Measurements from ENCODE around the gene ASPHD2. TPM values are rescaled to one million over a fixed set of nuclear protein-coding genes. Genes with fewer than 3 reads are reported as not detected.

ASPHD2 gene
- total and polyA plus RNA-seq, 8 donors, result 0.45 to 48.4 (median 3.9) TPM

DNA sequence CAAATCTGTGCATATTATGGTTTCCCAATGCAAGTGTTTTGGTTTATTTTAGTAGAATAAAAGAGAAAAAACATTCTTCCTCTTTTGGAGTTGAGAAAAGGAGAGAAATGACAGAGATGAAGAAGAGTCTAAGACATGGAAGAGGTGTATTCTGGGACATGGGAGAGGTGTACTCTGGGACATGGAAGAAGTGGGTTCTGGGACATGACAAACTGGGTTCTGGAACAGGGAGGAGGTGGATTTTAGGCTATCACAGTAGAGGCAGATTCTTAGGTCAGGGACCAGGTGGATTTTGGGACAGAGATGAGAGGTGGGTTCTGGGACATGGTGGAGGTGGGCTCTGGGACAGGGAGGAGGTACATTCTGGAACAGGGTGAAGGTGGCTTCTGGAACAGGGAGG lies 2.1 kb upstream of the ASPHD2 start:
- H3K4me3 ChIP-seq, result no peak overlapping the region
- no peaks in the 10 kb centered on the region for H3K36me3 ChIP-seq
- TF ChIP-seq EP300 (IDR thresholded peaks at IDR 0.05) (no peak), POLR2AphosphoS5 (IDR thresholded peaks at IDR 0.05) (no peak), POLR2A (IDR thresholded peaks at IDR 0.05) (no peak)
- TF ChIP-seq, protein P1, sequence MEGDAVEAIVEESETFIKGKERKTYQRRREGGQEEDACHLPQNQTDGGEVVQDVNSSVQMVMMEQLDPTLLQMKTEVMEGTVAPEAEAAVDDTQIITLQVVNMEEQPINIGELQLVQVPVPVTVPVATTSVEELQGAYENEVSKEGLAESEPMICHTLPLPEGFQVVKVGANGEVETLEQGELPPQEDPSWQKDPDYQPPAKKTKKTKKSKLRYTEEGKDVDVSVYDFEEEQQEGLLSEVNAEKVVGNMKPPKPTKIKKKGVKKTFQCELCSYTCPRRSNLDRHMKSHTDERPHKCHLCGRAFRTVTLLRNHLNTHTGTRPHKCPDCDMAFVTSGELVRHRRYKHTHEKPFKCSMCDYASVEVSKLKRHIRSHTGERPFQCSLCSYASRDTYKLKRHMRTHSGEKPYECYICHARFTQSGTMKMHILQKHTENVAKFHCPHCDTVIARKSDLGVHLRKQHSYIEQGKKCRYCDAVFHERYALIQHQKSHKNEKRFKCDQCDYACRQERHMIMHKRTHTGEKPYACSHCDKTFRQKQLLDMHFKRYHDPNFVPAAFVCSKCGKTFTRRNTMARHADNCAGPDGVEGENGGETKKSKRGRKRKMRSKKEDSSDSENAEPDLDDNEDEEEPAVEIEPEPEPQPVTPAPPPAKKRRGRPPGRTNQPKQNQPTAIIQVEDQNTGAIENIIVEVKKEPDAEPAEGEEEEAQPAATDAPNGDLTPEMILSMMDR (IDR thresholded peaks at IDR 0.05), result no peak
- peaks cover 0 to 2% (median 0%) of the 10 kb centered on the region in 3 donors for H3K27me3 ChIP-seq
- peaks cover 4 to 17% (median 14%) of the 10 kb centered on the region in 4 donors for H3K9me3 ChIP-seq
- peaks cover 6 to 26% (median 19%) of the 10 kb centered on the region in 4 donors for H3K4me1 ChIP-seq
- H3K27ac ChIP-seq, result no peak overlapping the region
- no peak for DNase-seq
- intact Hi-C loops (cut with DNase I; ENCODE audit: low total_unique reads), result no loop called here

- Histone ChIP-seq H3K9me3 (no peaks in the 10 kb centered on the region), H3K27ac (peak overlapping the region in 4 of 5 donors; percentile 44 to 88 (median 66)), H3K4me3 (peak overlapping the region; percentile 62 to 70 (median 67)), H3K4me1 (peaks cover 6 to 26% (median 19%) of the 10 kb centered on the region in 4 donors), H3K27me3 (peaks cover 0 to 6% (median 0%) of the 10 kb centered on the region in 3 donors), H3K36me3 (peaks cover 5 to 15% (median 13%) of the 10 kb centered on the region in 4 donors)
- DNase-seq, result no peak
- 6 to 14% (median 9%) methylated on average over 23 to 50 of the region's 50 CpGs for WGBS, 5 donors
- intact Hi-C loops (cut with DNase I; ENCODE audit: low total_unique reads), result no loop called here
- TF ChIP-seq, protein P1 (IDR thresholded peaks at IDR 0.05), result no peak
- TF ChIP-seq POLR2AphosphoS5 (IDR thresholded peaks at IDR 0.05) (no peak), EP300 (IDR thresholded peaks at IDR 0.05) (no peak), POLR2A (IDR thresholded peaks at IDR 0.05) (no peak)
These were observed 612 bp downstream of the ASPHD2 start for GRCh38 chr22:26429458-26430286.

GRCh38 chr22:26430600-26430999 lies 1.5 kb downstream of the ASPHD2 start:
- intact Hi-C loops (cut with DNase I; ENCODE audit: low total_unique reads), result no loop called here
- WGBS, 5 donors, result 80 to 90% (median 86%) methylated on average over 2 of the region's 2 CpGs
- peak overlapping the region in 1 of 4 donors; percentile 64 for H3K4me3 ChIP-seq

DNA sequence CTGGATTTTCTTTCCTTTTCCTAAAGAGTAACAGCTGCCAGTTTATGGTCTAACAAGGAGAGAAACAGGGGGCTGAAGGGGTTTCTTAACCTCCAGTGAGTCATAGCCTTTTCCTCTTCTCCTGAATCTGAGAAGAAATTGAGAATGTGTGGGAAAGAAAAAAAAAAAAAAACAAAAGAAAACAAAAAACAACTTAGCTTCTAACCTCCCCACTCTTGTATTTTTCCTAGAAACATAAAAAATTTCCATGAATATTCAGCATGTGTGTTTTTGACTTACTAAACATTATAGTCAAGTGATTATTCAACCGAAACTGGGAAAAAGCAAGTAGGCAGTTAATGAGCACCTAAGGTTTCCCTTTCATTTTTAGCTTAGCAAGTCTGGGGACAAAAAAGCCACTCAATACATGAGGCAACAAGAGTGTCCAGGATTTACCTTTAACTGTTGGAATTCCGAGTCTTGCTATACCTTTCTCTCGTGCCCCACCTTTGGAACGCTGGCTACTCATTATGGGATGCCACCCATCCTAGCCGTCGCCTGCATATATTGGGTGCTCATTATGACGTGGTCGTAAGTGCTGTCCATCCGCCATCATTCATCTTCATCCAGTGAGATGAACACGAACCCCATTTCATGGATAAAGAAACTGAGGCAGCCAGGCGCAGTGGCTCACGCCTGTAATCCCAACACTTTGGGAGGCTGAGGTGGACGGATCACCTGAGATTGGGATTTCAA lies 2.4 kb downstream of the ASPHD2 start:
- Histone ChIP-seq H3K4me1 (peaks cover 6 to 36% (median 27%) of the 10 kb centered on the region in 4 donors), H3K27me3 (peaks cover 0 to 6% (median 0%) of the 10 kb centered on the region in 3 donors), H3K36me3 (peaks cover 5 to 16% (median 16%) of the 10 kb centered on the region in 4 donors), H3K9me3 (no peaks in the 10 kb centered on the region), H3K27ac (peak overlapping the region in 1 of 5 donors; percentile 45), H3K4me3 (no peak overlapping the region)
- intact Hi-C loops (cut with DNase I; ENCODE audit: low total_unique reads), result no loop called here
- DNase-seq, result no peak
- 89 to 95% (median 94%) methylated on average over 13 of the region's 13 CpGs for WGBS, 5 donors
- TF ChIP-seq POLR2A (IDR thresholded peaks at IDR 0.05) (no peak), EP300 (IDR thresholded peaks at IDR 0.05) (no peak), POLR2AphosphoS5 (IDR thresholded peaks at IDR 0.05) (no peak)
- TF ChIP-seq, protein P1 (IDR thresholded peaks at IDR 0.05), result no peak

More at GRCh38 chr22:26430600-26430999, 1.5 kb downstream of the ASPHD2 start:
- Histone ChIP-seq H3K4me1 (peaks cover 6 to 28% (median 22%) of the 10 kb centered on the region in 4 donors), H3K27ac (peak overlapping the region in 1 of 5 donors; percentile 45), H3K9me3 (no peaks in the 10 kb centered on the region), H3K36me3 (peaks cover 5 to 16% (median 16%) of the 10 kb centered on the region in 4 donors), H3K27me3 (peaks cover 0 to 6% (median 0%) of the 10 kb centered on the region in 3 donors)
- no peak for TF ChIP-seq POLR2AphosphoS5 (IDR thresholded peaks at IDR 0.05)
- TF ChIP-seq POLR2A (IDR thresholded peaks at IDR 0.05), result no peak
- no peak for TF ChIP-seq EP300 (IDR thresholded peaks at IDR 0.05)
- TF ChIP-seq, protein P1 (IDR thresholded peaks at IDR 0.05), result no peak
- no peak for DNase-seq
